Mucosa of rectum (tissue), 2 donors: ENCODE data around the gene COL25A1.

Experiments used
- H3K27ac ChIP-seq, 2 donors: one replicate each; pipeline ENCODE4 v1.7.0; 2013; ENCODE audit warnings: inconsistent platforms in 2 of 2, low read depth in 2 of 2, low read length in 2 of 2
- H3K27me3 ChIP-seq, 2 donors: one replicate each; pipeline ENCODE4 v1.7.0; 2013; ENCODE audit warnings: low read length in 2 of 2; ENCODE audit not compliant: control insufficient read depth in 2 of 2, insufficient read depth in 2 of 2
- H3K36me3 ChIP-seq, 2 donors: one replicate each; pipeline ENCODE4 v1.7.0; 2013; ENCODE audit warnings: low read length in 2 of 2; ENCODE audit not compliant: control insufficient read depth in 2 of 2, insufficient read depth in 2 of 2
- H3K4me1 ChIP-seq, 2 donors: one replicate each; pipeline ENCODE4 v1.7.0; 2013; ENCODE audit warnings: low read length in 2 of 2, mild to moderate bottlenecking in 1 of 2; ENCODE audit not compliant: control insufficient read depth in 2 of 2, insufficient read depth in 2 of 2
- H3K4me3 ChIP-seq, 2 donors: one replicate each; pipeline ENCODE4 v1.7.0; 2013; ENCODE audit warnings: low read length in 2 of 2
- H3K9ac ChIP-seq, 2 donors: one replicate each; pipeline ENCODE4 v1.7.0; 2013; ENCODE audit warnings: low read length in 2 of 2, low read depth in 1 of 2, mild to moderate bottlenecking in 1 of 2
- H3K9me3 ChIP-seq, 2 donors: one replicate each; pipeline ENCODE4 v1.7.0; 2013; ENCODE audit warnings: low read length in 2 of 2; ENCODE audit not compliant: control insufficient read depth in 2 of 2
- donor health status: healthy.
- donor health status: Normal muscosa, but diverticular disease.

COL25A1 gene

GRCh38 chr4:108804648-108805273, 497.7 kb downstream of the COL25A1 start:
- Histone ChIP-seq H3K9ac (no peak overlapping the region), H3K4me1 (no peaks in the 10 kb centered on the region), H3K27ac (no peak overlapping the region), H3K27me3 (no peaks in the 10 kb centered on the region), H3K9me3 (no peaks in the 10 kb centered on the region), H3K4me3 (no peak overlapping the region), H3K36me3 (no peaks in the 10 kb centered on the region)

- H3K4me3 ChIP-seq: no peak overlapping the region
- H3K9me3 ChIP-seq: no peaks in the 10 kb centered on the region
- no peaks in the 10 kb centered on the region for H3K27me3 ChIP-seq
- H3K36me3 ChIP-seq: no peaks in the 10 kb centered on the region
- H3K27ac ChIP-seq: no peak overlapping the region
- H3K9ac ChIP-seq: no peak overlapping the region
- no peaks in the 10 kb centered on the region for H3K4me1 ChIP-seq
These were observed 503.2 kb downstream of the COL25A1 start for GRCh38 chr4:108799306-108799705.

- no peak overlapping the region for H3K9ac ChIP-seq
- no peaks in the 10 kb centered on the region for H3K27me3 ChIP-seq
- H3K36me3 ChIP-seq: no peaks in the 10 kb centered on the region
- H3K4me1 ChIP-seq: no peaks in the 10 kb centered on the region
- no peak overlapping the region for H3K4me3 ChIP-seq
- no peak overlapping the region for H3K27ac ChIP-seq
- no peaks in the 10 kb centered on the region for H3K9me3 ChIP-seq
These were observed 506.3 kb downstream of the COL25A1 start for GRCh38 chr4:108796173-108796572.

GRCh38 chr4:108795733-108796132, 506.7 kb downstream of the COL25A1 start:
- H3K27me3 ChIP-seq: no peaks in the 10 kb centered on the region
- no peaks in the 10 kb centered on the region for H3K4me1 ChIP-seq
- no peak overlapping the region for H3K4me3 ChIP-seq
- H3K36me3 ChIP-seq: no peaks in the 10 kb centered on the region
- H3K9ac ChIP-seq: no peak overlapping the region
- H3K27ac ChIP-seq: no peak overlapping the region
- H3K9me3 ChIP-seq: no peaks in the 10 kb centered on the region

- no peaks in the 10 kb centered on the region for H3K27me3 ChIP-seq
- no peaks in the 10 kb centered on the region for H3K36me3 ChIP-seq
- no peak overlapping the region for H3K9ac ChIP-seq
- no peak overlapping the region for H3K27ac ChIP-seq
- no peaks in the 10 kb centered on the region for H3K9me3 ChIP-seq
- no peaks in the 10 kb centered on the region for H3K4me1 ChIP-seq
- no peak overlapping the region for H3K4me3 ChIP-seq
These were observed 508.3 kb downstream of the COL25A1 start for GRCh38 chr4:108794136-108794535.

- Histone ChIP-seq H3K9ac (no peak overlapping the region), H3K9me3 (no peaks in the 10 kb centered on the region), H3K27ac (no peak overlapping the region), H3K4me1 (no peaks in the 10 kb centered on the region), H3K4me3 (no peak overlapping the region), H3K36me3 (no peaks in the 10 kb centered on the region), H3K27me3 (no peaks in the 10 kb centered on the region)
These were observed 509.0 kb downstream of the COL25A1 start for GRCh38 chr4:108793415-108793814.

- H3K27ac ChIP-seq: no peak overlapping the region
- no peaks in the 10 kb centered on the region for H3K9me3 ChIP-seq
- no peaks in the 10 kb centered on the region for H3K36me3 ChIP-seq
- H3K4me3 ChIP-seq: no peak overlapping the region
- H3K9ac ChIP-seq: no peak overlapping the region
- no peaks in the 10 kb centered on the region for H3K4me1 ChIP-seq
- H3K27me3 ChIP-seq: no peaks in the 10 kb centered on the region
These were observed 513.7 kb downstream of the COL25A1 start for GRCh38 chr4:108788731-108789130.

- no peaks in the 10 kb centered on the region for H3K27me3 ChIP-seq
- H3K27ac ChIP-seq: no peak overlapping the region
- H3K4me3 ChIP-seq: no peak overlapping the region
- no peaks in the 10 kb centered on the region for H3K4me1 ChIP-seq
- no peaks in the 10 kb centered on the region for H3K36me3 ChIP-seq
- H3K9ac ChIP-seq: no peak overlapping the region
- no peaks in the 10 kb centered on the region for H3K9me3 ChIP-seq
These were observed 514.7 kb downstream of the COL25A1 start for GRCh38 chr4:108787724-108788123.

GRCh38 chr4:108787106-108787505, 515.4 kb downstream of the COL25A1 start:
- Histone ChIP-seq H3K27ac (no peak overlapping the region), H3K4me3 (no peak overlapping the region), H3K9ac (no peak overlapping the region), H3K4me1 (no peaks in the 10 kb centered on the region), H3K27me3 (no peaks in the 10 kb centered on the region), H3K9me3 (no peaks in the 10 kb centered on the region), H3K36me3 (no peaks in the 10 kb centered on the region)

GRCh38 chr4:108786351-108786750, 516.1 kb downstream of the COL25A1 start:
- no peaks in the 10 kb centered on the region for H3K27me3 ChIP-seq

More at GRCh38 chr4:108786351-108786750, 516.1 kb downstream of the COL25A1 start:
- no peaks in the 10 kb centered on the region for H3K4me1 ChIP-seq
- no peaks in the 10 kb centered on the region for H3K9me3 ChIP-seq
- no peaks in the 10 kb centered on the region for H3K36me3 ChIP-seq
- H3K9ac ChIP-seq: no peak overlapping the region
- no peak overlapping the region for H3K4me3 ChIP-seq
- no peak overlapping the region for H3K27ac ChIP-seq
